GM10266 (cell line): ENCODE measurements around the gene ZNF438.
"Not testable (repeated sequence)": the region's sequence is repeated elsewhere in the genome, so short reads cannot be mapped to it uniquely, and the experiment has no call there.

Source experiments
- DNase-seq: peaks from one replicate; pipeline ENCODE4 v3.0.0; 2012; ENCODE audit errors: extremely low spot score
- TF ChIP-seq, protein P1 (sequence below): IDR thresholded peaks from 2 replicates; pipeline ENCODE4 v1.5.1; 2012; ENCODE audit warnings: mild to moderate bottlenecking, low read depth; ENCODE audit not compliant: control insufficient read depth, insufficient read depth; ENCODE audit errors: missing control alignments

ZNF438 gene

GRCh38 chr10:30963992-30964930 lies 67.4 kb downstream of the ZNF438 start:
- TF ChIP-seq, protein P1, sequence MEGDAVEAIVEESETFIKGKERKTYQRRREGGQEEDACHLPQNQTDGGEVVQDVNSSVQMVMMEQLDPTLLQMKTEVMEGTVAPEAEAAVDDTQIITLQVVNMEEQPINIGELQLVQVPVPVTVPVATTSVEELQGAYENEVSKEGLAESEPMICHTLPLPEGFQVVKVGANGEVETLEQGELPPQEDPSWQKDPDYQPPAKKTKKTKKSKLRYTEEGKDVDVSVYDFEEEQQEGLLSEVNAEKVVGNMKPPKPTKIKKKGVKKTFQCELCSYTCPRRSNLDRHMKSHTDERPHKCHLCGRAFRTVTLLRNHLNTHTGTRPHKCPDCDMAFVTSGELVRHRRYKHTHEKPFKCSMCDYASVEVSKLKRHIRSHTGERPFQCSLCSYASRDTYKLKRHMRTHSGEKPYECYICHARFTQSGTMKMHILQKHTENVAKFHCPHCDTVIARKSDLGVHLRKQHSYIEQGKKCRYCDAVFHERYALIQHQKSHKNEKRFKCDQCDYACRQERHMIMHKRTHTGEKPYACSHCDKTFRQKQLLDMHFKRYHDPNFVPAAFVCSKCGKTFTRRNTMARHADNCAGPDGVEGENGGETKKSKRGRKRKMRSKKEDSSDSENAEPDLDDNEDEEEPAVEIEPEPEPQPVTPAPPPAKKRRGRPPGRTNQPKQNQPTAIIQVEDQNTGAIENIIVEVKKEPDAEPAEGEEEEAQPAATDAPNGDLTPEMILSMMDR, result no peak
- no peak for DNase-seq

- TF ChIP-seq, protein P1, result no peak
- DNase-seq, result no peak
Measured at GRCh38 chr10:30962522-30962921, 69.1 kb downstream of the ZNF438 start.

- no peak for DNase-seq
- TF ChIP-seq, protein P1, result no peak
Measured at GRCh38 chr10:30959836-30960210, 71.8 kb downstream of the ZNF438 start.

GRCh38 chr10:30949218-30949617 lies 82.4 kb downstream of the ZNF438 start:
- DNase-seq, result not testable (repeated sequence)

GRCh38 chr10:30944005-30944404 lies 87.7 kb downstream of the ZNF438 start:
- TF ChIP-seq, protein P1, result no peak

DNA sequence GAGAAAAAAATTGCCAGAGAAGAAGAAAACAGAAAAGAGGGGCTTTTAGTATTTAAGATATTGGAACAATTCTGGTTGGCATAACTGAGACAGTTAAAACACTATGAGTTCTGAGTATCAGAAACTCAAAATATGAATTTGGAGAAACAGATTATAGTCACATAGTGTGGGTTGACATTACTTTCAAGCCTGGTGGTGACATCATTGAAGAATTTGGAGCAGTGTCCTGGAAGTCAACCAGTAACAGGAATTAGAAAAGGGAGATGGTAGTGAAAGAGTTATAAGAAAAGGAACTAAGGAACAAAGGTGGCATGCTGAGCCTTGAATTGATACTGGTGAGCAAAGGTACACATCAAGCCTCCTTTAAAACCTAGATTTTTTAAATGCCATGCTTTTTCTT lies 88.2 kb downstream of the ZNF438 start:
- TF ChIP-seq, protein P1, result no peak
- no peak for DNase-seq

More at GRCh38 chr10:30944005-30944404, 87.7 kb downstream of the ZNF438 start:
- DNase-seq, result no peak

GRCh38 chr10:30940256-30940655 lies 91.4 kb downstream of the ZNF438 start:
- no peak for DNase-seq
- TF ChIP-seq, protein P1, result no peak

DNA sequence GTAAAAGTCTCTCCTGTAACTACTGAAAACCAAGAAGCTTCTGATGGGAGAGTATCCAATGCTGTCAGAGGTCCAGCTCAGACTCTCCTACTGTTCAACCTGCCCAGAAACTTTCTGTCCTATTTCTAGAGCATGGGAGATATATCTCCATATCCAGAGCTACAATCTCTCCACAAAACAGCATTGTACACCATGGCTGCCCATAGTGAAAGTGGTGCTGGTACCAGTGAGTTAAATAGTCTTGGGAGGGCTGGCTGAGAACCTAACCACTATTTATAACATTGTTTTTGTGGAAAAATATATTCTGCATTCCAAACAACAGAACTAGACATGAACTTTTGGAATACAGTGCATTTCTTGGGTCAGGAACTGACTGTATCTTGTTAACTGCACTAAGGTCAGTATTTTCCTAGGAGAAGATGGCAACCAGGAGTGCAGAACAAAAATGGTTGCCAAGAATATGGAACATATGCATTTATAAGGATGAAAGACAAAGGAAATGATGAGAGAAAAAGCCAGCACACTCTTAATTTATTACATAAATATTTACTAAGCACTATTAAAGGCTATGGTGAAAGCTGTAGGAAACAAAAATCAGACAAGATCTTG lies 91.9 kb downstream of the ZNF438 start:
- TF ChIP-seq, protein P1, result no peak
- no peak for DNase-seq
